ENCODE results near the gene METTL18. TPM values are rescaled to one million over a fixed set of nuclear protein-coding genes. Genes with fewer than 3 reads are reported as not detected.

METTL18 gene
- total and polyA plus RNA-seq, 2 donors (not counting 1 experiment from before 2014, with no cell fraction given): 3.1 to 18.9 TPM

DNA sequence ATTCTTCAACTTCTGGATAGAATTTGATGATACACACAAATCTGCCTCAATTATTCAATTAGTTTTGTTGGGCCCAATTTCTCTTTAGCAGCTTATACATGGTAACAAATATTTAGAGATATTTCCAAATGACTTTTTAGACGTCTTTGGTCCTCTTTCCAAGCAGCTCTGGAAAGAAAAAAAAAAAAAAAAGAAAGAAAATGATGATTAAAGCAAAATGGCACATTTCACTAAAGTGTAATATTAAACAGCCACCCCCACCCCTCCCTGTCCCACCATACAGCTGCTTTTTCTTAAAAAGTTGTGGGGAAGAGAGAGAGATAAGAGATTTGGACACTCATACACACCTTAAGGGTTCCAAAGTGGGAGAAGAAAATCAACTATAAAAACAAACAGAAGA is 977 bp downstream of the METTL18 start:
- H3K4me1 Mint-ChIP-seq: peaks cover 45% of the 10 kb centered on the region

DNA sequence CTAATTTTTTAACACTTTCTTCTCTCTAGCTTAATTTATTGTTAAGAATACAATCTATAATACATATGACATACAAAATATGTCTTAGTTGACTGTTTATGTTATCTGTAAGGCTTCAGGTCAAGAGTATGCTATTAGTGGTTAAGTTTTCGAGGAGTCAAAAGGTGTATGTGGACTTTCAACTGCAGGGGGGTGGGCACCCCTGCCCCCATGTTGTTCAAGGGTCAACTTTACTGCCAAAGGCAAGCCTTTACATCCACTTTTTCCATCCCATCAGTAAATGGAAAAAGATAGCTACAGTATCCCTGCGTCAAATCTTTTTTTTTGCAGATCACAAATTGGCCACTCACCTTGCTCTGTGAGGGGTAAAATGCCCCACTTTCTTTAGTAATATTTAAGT is 6.3 kb downstream of the METTL18 start:
- DNase-seq (no peak), ATAC-seq (ENCODE audit: low read depth) (no peak)
- H3K9me3 Mint-ChIP-seq (ENCODE audit: insufficient read depth): no peaks in the 10 kb centered on the region
- peaks cover 0 to 23% (median 12%) of the 10 kb centered on the region in 4 experiments for H3K27me3 ChIP-seq (replicated peaks in 1 of 4; ENCODE audit: control extremely low read depth in 1 of 4, control insufficient read depth in 3 of 4, insufficient read depth in 4 of 4, low read length in 3 of 4)
- H3K4me1 Mint-ChIP-seq: peaks cover 16% of the 10 kb centered on the region
- peaks cover 3% of the 10 kb centered on the region for H3K79me2 ChIP-seq (ENCODE audit: control insufficient read depth, insufficient read depth, low read length)
- H3K36me3 ChIP-seq (replicated peaks in 1 of 2; ENCODE audit: control extremely low read depth in 1 of 2, control insufficient read depth in 1 of 2, extremely low read depth in 1 of 2, insufficient read depth in 2 of 2, low read length in 1 of 2): peaks cover 0 to 4% of the 10 kb centered on the region in 2 experiments
- H3K4me3 Mint-ChIP-seq: no peak overlapping the region
- no peak overlapping the region for H3K9ac ChIP-seq (ENCODE audit: low read length)
- no peak overlapping the region for H3K4me2 ChIP-seq (replicated peaks; ENCODE audit: low read depth, low read length, poor library complexity, severe bottlenecking)
- H3K4me3 ChIP-seq (ENCODE audit: control extremely low read depth in 1 of 5, extremely low read depth in 1 of 5, insufficient read depth in 1 of 5, low read depth in 2 of 5, low read length in 4 of 5): no peak overlapping the region
- no peak for TF ChIP-seq EZH2 (IDR thresholded peaks at IDR 0.05; ENCODE audit: borderline replicate concordance, insufficient read depth, low read depth, low read length, poor library complexity, severe bottlenecking)
- TF ChIP-seq, protein P1, sequence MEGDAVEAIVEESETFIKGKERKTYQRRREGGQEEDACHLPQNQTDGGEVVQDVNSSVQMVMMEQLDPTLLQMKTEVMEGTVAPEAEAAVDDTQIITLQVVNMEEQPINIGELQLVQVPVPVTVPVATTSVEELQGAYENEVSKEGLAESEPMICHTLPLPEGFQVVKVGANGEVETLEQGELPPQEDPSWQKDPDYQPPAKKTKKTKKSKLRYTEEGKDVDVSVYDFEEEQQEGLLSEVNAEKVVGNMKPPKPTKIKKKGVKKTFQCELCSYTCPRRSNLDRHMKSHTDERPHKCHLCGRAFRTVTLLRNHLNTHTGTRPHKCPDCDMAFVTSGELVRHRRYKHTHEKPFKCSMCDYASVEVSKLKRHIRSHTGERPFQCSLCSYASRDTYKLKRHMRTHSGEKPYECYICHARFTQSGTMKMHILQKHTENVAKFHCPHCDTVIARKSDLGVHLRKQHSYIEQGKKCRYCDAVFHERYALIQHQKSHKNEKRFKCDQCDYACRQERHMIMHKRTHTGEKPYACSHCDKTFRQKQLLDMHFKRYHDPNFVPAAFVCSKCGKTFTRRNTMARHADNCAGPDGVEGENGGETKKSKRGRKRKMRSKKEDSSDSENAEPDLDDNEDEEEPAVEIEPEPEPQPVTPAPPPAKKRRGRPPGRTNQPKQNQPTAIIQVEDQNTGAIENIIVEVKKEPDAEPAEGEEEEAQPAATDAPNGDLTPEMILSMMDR (IDR thresholded peaks at IDR 0.05): no peak
- ChIA-PET CTCF (no interaction called here), POLR2A (no interaction called here)
- WGBS (ENCODE audit: insufficient coverage): no CpG with 5 or more reads among the region's 2 CpGs
- H3K9me3 ChIP-seq (ENCODE audit: control extremely low read depth in 1 of 3, control insufficient read depth in 2 of 3, insufficient read depth in 1 of 3, low read length in 2 of 3): no peaks in the 10 kb centered on the region
- no peak overlapping the region for H3K27ac Mint-ChIP-seq
- no peak overlapping the region for H3K27ac ChIP-seq (ENCODE audit: low read length in 2 of 2)
- no peaks in the 10 kb centered on the region for H4K20me1 ChIP-seq (ENCODE audit: control insufficient read depth, insufficient read depth, low read length, poor library complexity, severe bottlenecking)
- no peak overlapping the region for H2AFZ ChIP-seq (ENCODE audit: insufficient read depth, low read depth, low read length, poor library complexity, severe bottlenecking)
- peaks cover 21% of the 10 kb centered on the region for H3K27me3 Mint-ChIP-seq
- intact Hi-C loops (cut with micrococcal nuclease): no loop called here
- H3K4me1 ChIP-seq (ENCODE audit: control insufficient read depth in 2 of 2, insufficient read depth in 2 of 2, low read length in 2 of 2): no peaks in the 10 kb centered on the region

More for the DNA sequence above, 977 bp downstream of the METTL18 start:
- Histone ChIP-seq H4K20me1 (ENCODE audit: control insufficient read depth, insufficient read depth, low read length, poor library complexity, severe bottlenecking) (no peaks in the 10 kb centered on the region), H3K4me3 (ENCODE audit: control extremely low read depth in 1 of 5, extremely low read depth in 1 of 5, insufficient read depth in 1 of 5, low read depth in 2 of 5, low read length in 4 of 5) (peak overlapping the region; percentile 70 to 99 (median 94)), H3K27ac (ENCODE audit: low read length in 2 of 2) (peak overlapping the region in 1 of 2 donors; percentile 91), H2AFZ (ENCODE audit: insufficient read depth, low read depth, low read length, poor library complexity, severe bottlenecking) (peak overlapping the region; percentile 96), H3K9me3 (ENCODE audit: control extremely low read depth in 1 of 3, control insufficient read depth in 2 of 3, insufficient read depth in 1 of 3, low read length in 2 of 3) (no peaks in the 10 kb centered on the region), H3K4me2 (replicated peaks; ENCODE audit: low read depth, low read length, poor library complexity, severe bottlenecking) (peak overlapping the region; percentile 94), H3K36me3 (replicated peaks in 1 of 2; ENCODE audit: control extremely low read depth in 1 of 2, control insufficient read depth in 1 of 2, extremely low read depth in 1 of 2, insufficient read depth in 2 of 2, low read length in 1 of 2) (peaks cover 0 to 4% of the 10 kb centered on the region in 2 experiments), H3K79me2 (ENCODE audit: control insufficient read depth, insufficient read depth, low read length) (peaks cover 34% of the 10 kb centered on the region), H3K9ac (ENCODE audit: low read length) (peak overlapping the region; percentile 93), H3K27me3 (replicated peaks in 1 of 4; ENCODE audit: control extremely low read depth in 1 of 4, control insufficient read depth in 3 of 4, insufficient read depth in 4 of 4, low read length in 3 of 4) (no peaks in the 10 kb centered on the region), H3K4me1 (ENCODE audit: control insufficient read depth in 2 of 2, insufficient read depth in 2 of 2, low read length in 2 of 2) (peaks cover 15 to 16% of the 10 kb centered on the region in 2 donors)
- Mint-ChIP-seq H3K4me3 (peak overlapping the region; percentile 96), H3K9me3 (ENCODE audit: insufficient read depth) (no peaks in the 10 kb centered on the region), H3K27ac (peak overlapping the region; percentile 96), H3K27me3 (no peaks in the 10 kb centered on the region)
- ChIA-PET POLR2A (interaction anchor here (2.2 kb wide), 1 partner anchor 100 kb away, joined by 15 read pairs; the partner anchor contains the start of gene SCYL3), CTCF (interaction anchor here (0.7 to 2.1 kb wide), 7 partner anchors 14 to 426 kb away, joined by 3 to 11 read pairs (median 5); partner anchors contain the start of genes BLZF1, F5, NME7 and SCYL3)
- no peak for DNase-seq
- WGBS (ENCODE audit: insufficient coverage): no CpG with 5 or more reads among the region's 1 CpG
- intact Hi-C loops (cut with micrococcal nuclease): loop anchor here (1.0 to 10.0 kb wide), 10 partner anchors 15 to 1694 kb away; partner anchors contain the start of genes GORAB, KIFAP3, NME7 and PRRC2C
- TF ChIP-seq EZH2 (IDR thresholded peaks at IDR 0.05; ENCODE audit: borderline replicate concordance, insufficient read depth, low read depth, low read length, poor library complexity, severe bottlenecking): no peak
- TF ChIP-seq, protein P1 (IDR thresholded peaks at IDR 0.05): no peak
- ATAC-seq (ENCODE audit: low read depth): no peak
